SU-DHL-6 (cell line): ENCODE results near the gene MRPS11.
"Not testable (repeated sequence)": the region's sequence is repeated elsewhere in the genome, so short reads cannot be mapped to it uniquely, and the experiment has no call there.

ENCODE experiments used
- H2AFZ ChIP-seq: fragments of 200-600 bp; sonication (generic); 2 replicates; pipeline ENCODE4 v1.6.1; 2014; ENCODE audit warnings: low read depth, mild to moderate bottlenecking, moderate library complexity, mixed read lengths, antibody characterized with exemption, low read length; ENCODE audit not compliant: severe bottlenecking
- H3F3A ChIP-seq: fragments of 200-600 bp; shearing (Covaris generic); 2 replicates; pipeline ENCODE4 v1.6.0; 2016; ENCODE audit warnings: antibody characterized with exemption, mild to moderate bottlenecking; ENCODE audit not compliant: insufficient read depth
- H3K27ac ChIP-seq: fragments of 200-600 bp; sonication (generic); 2 replicates; pipeline ENCODE4 v1.5.1; 2016; ENCODE audit warnings: low read depth, mild to moderate bottlenecking, low read length, moderate library complexity, mixed read lengths
- H3K27me3 ChIP-seq: fragments of 200-600 bp; sonication (generic), shearing (Covaris generic); 2 replicates; pipeline ENCODE4 v1.6.0; 2014; ENCODE audit warnings: mild to moderate bottlenecking, low read length
- H3K36me3 ChIP-seq: fragments of 200-600 bp; sonication (generic); 2 replicates; pipeline ENCODE4 v1.6.1; 2014; ENCODE audit warnings: mild to moderate bottlenecking, low read length, mixed read lengths
- H3K4me2 ChIP-seq: fragments of 300-600, 200-600 bp; shearing (Covaris generic), sonication (generic); 2 replicates; pipeline ENCODE4 v1.6.0; 2014; ENCODE audit warnings: low read length, low read depth, mild to moderate bottlenecking; ENCODE audit not compliant: poor library complexity, severe bottlenecking
- H3K4me3 ChIP-seq: fragments of 200-600 bp; sonication (generic); 2 replicates; pipeline ENCODE4 v1.5.1; 2014; ENCODE audit warnings: antibody characterized with exemption, low read length, mild to moderate bottlenecking, mixed read lengths; ENCODE audit not compliant: insufficient read depth, poor library complexity, severe bottlenecking
- H3K79me2 ChIP-seq: fragments of 200-600 bp; sonication (generic); 2 replicates; pipeline ENCODE4 v1.6.1; 2014; ENCODE audit warnings: mild to moderate bottlenecking, low read length, moderate library complexity; ENCODE audit not compliant: insufficient read depth
- H3K9ac ChIP-seq: fragments of 200-600 bp; sonication (generic); 2 replicates; pipeline ENCODE4 v1.7.0; 2014; ENCODE audit warnings: mild to moderate bottlenecking, low read length
- H3K9me2 ChIP-seq: fragments of 200-600 bp; sonication (generic); replicated peaks from 2 replicates; pipeline ENCODE4 v1.6.1; 2014; ENCODE audit warnings: low read length; ENCODE audit not compliant: insufficient read depth
- H3K9me3 ChIP-seq: fragments of 200-600 bp; sonication (generic); 2 replicates; pipeline ENCODE4 v1.6.1; 2014; ENCODE audit warnings: low read length, mixed read lengths; ENCODE audit not compliant: insufficient read depth
- H4K20me1 ChIP-seq: fragments of 200-600 bp; sonication (generic); 2 replicates; pipeline ENCODE4 v1.6.1; 2014; ENCODE audit warnings: low read depth, mild to moderate bottlenecking, antibody characterized with exemption, low read length, moderate library complexity, mixed read lengths
- CTCF ChIP-seq: fragments of 200-600 bp; sonication (generic); IDR thresholded peaks from one replicate; pipeline ENCODE4 v1.5.1; 2017; ENCODE audit warnings: antibody characterized with exemption, mild to moderate bottlenecking, low read length, moderate library complexity; ENCODE audit not compliant: insufficient read depth, poor library complexity, severe bottlenecking
- EZH2phosphoT487 ChIP-seq: fragments of 200-600 bp; sonication (generic), shearing (Covaris generic); conservative IDR thresholded peaks from 2 replicates; pipeline ENCODE4 v1.6.1; 2018; ENCODE audit warnings: mild to moderate bottlenecking, antibody characterized with exemption, low read length, moderate library complexity, mixed read lengths

The MRPS11 gene

GRCh38 chr15:88463870-88464532, 3.5 kb upstream of the MRPS11 start:
- Histone ChIP-seq H3K9ac (no peak overlapping the region), H3K9me3 (no peaks in the 10 kb centered on the region), H3K79me2 (peaks cover 33% of the 10 kb centered on the region), H3K36me3 (peaks cover 20% of the 10 kb centered on the region), H2AFZ (no peak overlapping the region), H3K27me3 (no peaks in the 10 kb centered on the region), H3K4me3 (no peak overlapping the region), H3K27ac (no peak overlapping the region), H3K9me2 (no peaks in the 10 kb centered on the region), H3F3A (peaks cover 3% of the 10 kb centered on the region; the same call in 1 of the 2 replicates), H3K4me2 (no peak overlapping the region), H4K20me1 (no peaks in the 10 kb centered on the region)
- TF ChIP-seq CTCF (no peak), EZH2phosphoT487 (no peak)

- Histone ChIP-seq H3K79me2 (peaks cover 42% of the 10 kb centered on the region), H3K9me3 (no peaks in the 10 kb centered on the region), H3K9ac (peak overlapping the region; percentile 83; the same call in 1 of the 2 replicates), H3K4me3 (peak overlapping the region; percentile 84), H3K27ac (no peak overlapping the region), H4K20me1 (no peaks in the 10 kb centered on the region), H3F3A (peaks cover 3% of the 10 kb centered on the region; the same call in 1 of the 2 replicates), H3K36me3 (peaks cover 17% of the 10 kb centered on the region), H3K27me3 (no peaks in the 10 kb centered on the region), H3K4me2 (peak overlapping the region; percentile 96), H3K9me2 (no peaks in the 10 kb centered on the region), H2AFZ (no peak overlapping the region)
- no peak for TF ChIP-seq CTCF
- TF ChIP-seq EZH2phosphoT487: no peak
These were observed 1.8 kb upstream of the MRPS11 start for GRCh38 chr15:88465633-88466224.

- H3K79me2 ChIP-seq: peaks cover 42% of the 10 kb centered on the region
- peaks cover 4% of the 10 kb centered on the region; the same call in 1 of the 2 replicates for H3K36me3 ChIP-seq
These were observed 524 bp downstream of the MRPS11 start for GRCh38 chr15:88467935-88468528.

GRCh38 chr15:88468721-88469120, 1.2 kb downstream of the MRPS11 start:
- Histone ChIP-seq H3K4me2 (peak overlapping the region; percentile 96), H3K79me2 (peaks cover 42% of the 10 kb centered on the region), H3K4me3 (peak overlapping the region; percentile 84)
- H3K9ac ChIP-seq, H3F3A ChIP-seq, H3K27ac ChIP-seq, H2AFZ ChIP-seq, H3K27me3 ChIP-seq, H3K36me3 ChIP-seq, H3K9me2 ChIP-seq, H3K9me3 ChIP-seq, H4K20me1 ChIP-seq: not testable (repeated sequence)

More at GRCh38 chr15:88467935-88468528, 524 bp downstream of the MRPS11 start:
- H3K9ac ChIP-seq: peak overlapping the region; percentile 83
- peak overlapping the region; percentile 96 for H3K4me2 ChIP-seq
- H3K4me3 ChIP-seq: peak overlapping the region; percentile 84
- TF ChIP-seq EZH2phosphoT487: no peak
- peak; percentile 14 for TF ChIP-seq CTCF
- H3K27ac ChIP-seq: peak overlapping the region; percentile 72
- no peaks in the 10 kb centered on the region for H3F3A ChIP-seq
- H2AFZ ChIP-seq: peak overlapping the region; percentile 57
- no peaks in the 10 kb centered on the region for H3K9me3 ChIP-seq
- no peaks in the 10 kb centered on the region for H4K20me1 ChIP-seq
- H3K27me3 ChIP-seq: no peaks in the 10 kb centered on the region
- H3K9me2 ChIP-seq: no peaks in the 10 kb centered on the region
